H1 (cell line): ENCODE data around the gene CEP350. TPM values are rescaled to one million over a fixed set of nuclear protein-coding genes. Genes with fewer than 3 reads are reported as not detected.

Experiments used
- polyA plus RNA-seq, 7 experiments: library from polyadenylated mRNA; depleted of rRNA in 3 of 7; stranded (reverse) in 5 of 7; unstranded in 2 of 7; fragments of >200 nt in 5 of 7; fragments of 200-250 nt in 2 of 7; gene quantifications; 1 replicate in 5 of 7; 2 replicates in 1 of 7; 4 replicates in 1 of 7; pipeline versions ENCODE4 v1.2.1 to v1.2.3, GENCODE V29; 2011 to 2013; ENCODE audit warnings: missing spikeins in 2 of 7, mixed read lengths in 2 of 7
- total RNA-seq: library from RNA; stranded (reverse); fragmentation: NEBNext Ultra II Directional; extraction: Animal tissue kit (Norgen Biotek cat#: 25700); gene quantifications from 2 replicates; pipeline ENCODE4 v1.2.1, GENCODE V29; 2021
- TF ChIP-seq, protein P1 (sequence below): IDR thresholded peaks from 2 replicates; pipeline ENCODE4 v1.6.1; 2012; ENCODE audit warnings: low read length, inconsistent platforms

The CEP350 gene
- total and polyA plus RNA-seq, 2 of the 8 experiments (the other 6 are each of a cell fraction or from before 2014, with no cell fraction given), result 5.6 to 39.4 TPM

DNA sequence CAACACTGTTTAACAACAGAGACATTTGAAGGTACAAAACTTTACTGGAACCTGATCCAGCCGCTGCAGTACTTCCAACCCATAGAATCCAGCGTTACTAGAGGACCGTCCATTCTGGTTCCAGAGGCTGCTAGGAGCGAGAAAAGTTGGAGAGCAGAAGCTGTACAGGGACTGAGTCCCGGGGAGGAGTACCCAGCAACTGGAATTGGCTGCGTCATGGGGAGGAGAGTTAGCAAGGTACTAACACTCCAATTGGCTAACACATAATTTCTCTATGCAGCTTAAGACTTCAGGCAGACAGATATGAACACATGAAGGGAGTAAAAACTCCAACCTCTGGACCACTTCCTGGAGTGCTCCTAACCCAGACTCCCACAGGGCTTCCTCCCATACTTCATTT, 198.0 kb downstream of the CEP350 start (continued):
- TF ChIP-seq, protein P1, sequence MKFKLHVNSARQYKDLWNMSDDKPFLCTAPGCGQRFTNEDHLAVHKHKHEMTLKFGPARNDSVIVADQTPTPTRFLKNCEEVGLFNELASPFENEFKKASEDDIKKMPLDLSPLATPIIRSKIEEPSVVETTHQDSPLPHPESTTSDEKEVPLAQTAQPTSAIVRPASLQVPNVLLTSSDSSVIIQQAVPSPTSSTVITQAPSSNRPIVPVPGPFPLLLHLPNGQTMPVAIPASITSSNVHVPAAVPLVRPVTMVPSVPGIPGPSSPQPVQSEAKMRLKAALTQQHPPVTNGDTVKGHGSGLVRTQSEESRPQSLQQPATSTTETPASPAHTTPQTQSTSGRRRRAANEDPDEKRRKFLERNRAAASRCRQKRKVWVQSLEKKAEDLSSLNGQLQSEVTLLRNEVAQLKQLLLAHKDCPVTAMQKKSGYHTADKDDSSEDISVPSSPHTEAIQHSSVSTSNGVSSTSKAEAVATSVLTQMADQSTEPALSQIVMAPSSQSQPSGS, result no peak
